ENCODE results near the gene UNKL.

The UNKL gene

GRCh38 chr16:1431497-1432270 is 17.2 kb upstream of the UNKL start:
- no peak overlapping the region for H3K4me3 ChIP-seq (ENCODE audit: low read depth, low read length)
- H3K4me1 ChIP-seq (ENCODE audit: control insufficient read depth, insufficient read depth, low read length), result no peaks in the 10 kb centered on the region; the same call in 1 of the 2 replicates
- H3K27ac ChIP-seq (ENCODE audit: extremely low read depth, low read depth, low read length), result no peak overlapping the region
- ChIA-PET POLR2A (interaction anchor here (1.4 kb wide), 1 partner anchor 11 kb away, joined by 4 read pairs; the partner anchor contains the start of gene UQCC4), CTCF (interaction anchor here (0.7 kb wide), 1 partner anchor 157 kb away, joined by 3 read pairs; no protein-coding TSS in a partner anchor)
- no peaks in the 10 kb centered on the region for H3K9me3 ChIP-seq (ENCODE audit: control insufficient read depth, insufficient read depth, low read depth, low read length)
- H3K36me3 ChIP-seq (ENCODE audit: control insufficient read depth in 2 of 2, insufficient read depth in 1 of 2, low read length in 2 of 2), result no peaks in the 10 kb centered on the region
- TF ChIP-seq ZNF155 (tag by site-specific recombination; IDR thresholded peaks at IDR 0.05) (no peak), KLF10 (tag by site-specific recombination; IDR thresholded peaks at IDR 0.05) (no peak), ZNF514 (tag by site-specific recombination; IDR thresholded peaks at IDR 0.05) (no peak), GLI2 (tag by site-specific recombination; IDR thresholded peaks at IDR 0.05; ENCODE audit: borderline replicate concordance, low read depth) (no peak), ZBTB7A (tag by site-specific recombination; IDR thresholded peaks at IDR 0.05; ENCODE audit: low read depth) (no peak), ZNF239 (tag by site-specific recombination; IDR thresholded peaks at IDR 0.05) (no peak), KLF8 (tag by site-specific recombination; IDR thresholded peaks at IDR 0.05) (no peak), ZNF175 (tag by site-specific recombination; IDR thresholded peaks at IDR 0.05) (no peak), ZNF654 (tag by site-specific recombination; IDR thresholded peaks at IDR 0.05; ENCODE audit: low read depth) (no peak), GLIS2 (tag by site-specific recombination; IDR thresholded peaks at IDR 0.05) (no peak), HOXD13 (CRISPR knock-in tag; IDR thresholded peaks at IDR 0.05; ENCODE audit: borderline replicate concordance) (no peak), ZNF530 (tag by site-specific recombination; IDR thresholded peaks at IDR 0.05; ENCODE audit: low read depth) (no peak), ZNF221 (tag by site-specific recombination; IDR thresholded peaks at IDR 0.05; ENCODE audit: borderline replicate concordance) (no peak), ZNF548 (tag by site-specific recombination; IDR thresholded peaks at IDR 0.05) (no peak), ZNF621 (tag by site-specific recombination; IDR thresholded peaks at IDR 0.05) (no peak), ZNF623 (tag by site-specific recombination; IDR thresholded peaks at IDR 0.05) (no peak)

- no peak within 1 kb of the TSS for H3K27ac ChIP-seq (ENCODE audit: extremely low read depth, low read depth, low read length)
- POLR2A ChIA-PET, result interaction anchor here (1.4 kb wide), 1 partner anchor 10 kb away, joined by 4 read pairs; the partner anchor contains the start of gene UQCC4
These were observed 16.4 kb upstream of the UNKL start, which contains the start of gene PERCC1 for GRCh38 chr16:1430759-1431496. PERCC1 (plus strand) TSS chr16:1431078; CDS start chr16:1432594, 1,516 bp downstream.

More at GRCh38 chr16:1430759-1431496, 16.4 kb upstream of the UNKL start, which contains the start of gene PERCC1:
- TF ChIP-seq ZNF341 (tag by site-specific recombination; IDR thresholded peaks at IDR 0.05; ENCODE audit: low read depth), result no peak
- TF ChIP-seq GLIS1 (tag by site-specific recombination; IDR thresholded peaks at IDR 0.05), result no peak
- TF ChIP-seq ZSCAN5A (tag by site-specific recombination; IDR thresholded peaks at IDR 0.05), result no peak
- peak; percentile 67 for TF ChIP-seq ZBTB8A (tag by site-specific recombination; IDR thresholded peaks at IDR 0.05)
- no peak for TF ChIP-seq ZBTB48 (tag by site-specific recombination; IDR thresholded peaks at IDR 0.05)
- no peak for TF ChIP-seq KLF16 (tag by site-specific recombination; IDR thresholded peaks at IDR 0.05)
- no peak for TF ChIP-seq ZNF324 (tag by site-specific recombination; IDR thresholded peaks at IDR 0.05)
- TF ChIP-seq ZBTB20 (tag by site-specific recombination; IDR thresholded peaks at IDR 0.05), result peak; percentile 98
- no peak for TF ChIP-seq ZNF416 (tag by site-specific recombination; IDR thresholded peaks at IDR 0.05)
- TF ChIP-seq, protein P1, sequence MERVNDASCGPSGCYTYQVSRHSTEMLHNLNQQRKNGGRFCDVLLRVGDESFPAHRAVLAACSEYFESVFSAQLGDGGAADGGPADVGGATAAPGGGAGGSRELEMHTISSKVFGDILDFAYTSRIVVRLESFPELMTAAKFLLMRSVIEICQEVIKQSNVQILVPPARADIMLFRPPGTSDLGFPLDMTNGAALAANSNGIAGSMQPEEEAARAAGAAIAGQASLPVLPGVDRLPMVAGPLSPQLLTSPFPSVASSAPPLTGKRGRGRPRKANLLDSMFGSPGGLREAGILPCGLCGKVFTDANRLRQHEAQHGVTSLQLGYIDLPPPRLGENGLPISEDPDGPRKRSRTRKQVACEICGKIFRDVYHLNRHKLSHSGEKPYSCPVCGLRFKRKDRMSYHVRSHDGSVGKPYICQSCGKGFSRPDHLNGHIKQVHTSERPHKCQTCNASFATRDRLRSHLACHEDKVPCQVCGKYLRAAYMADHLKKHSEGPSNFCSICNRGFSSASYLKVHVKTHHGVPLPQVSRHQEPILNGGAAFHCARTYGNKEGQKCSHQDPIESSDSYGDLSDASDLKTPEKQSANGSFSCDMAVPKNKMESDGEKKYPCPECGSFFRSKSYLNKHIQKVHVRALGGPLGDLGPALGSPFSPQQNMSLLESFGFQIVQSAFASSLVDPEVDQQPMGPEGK (tag by site-specific recombination; IDR thresholded peaks at IDR 0.05), result peak; percentile 39; the same call in 1 of the 2 replicates
- TF ChIP-seq ZNF555 (tag by site-specific recombination; conservative IDR thresholded peaks at IDR 0.05), result no peak
- no peak for TF ChIP-seq ZNF837 (tag by site-specific recombination; IDR thresholded peaks at IDR 0.05)
- TF ChIP-seq ZNF621 (tag by site-specific recombination; IDR thresholded peaks at IDR 0.05), result no peak
- no peak for TF ChIP-seq ZNF404 (tag by site-specific recombination; IDR thresholded peaks at IDR 0.05)
- no peaks in the 10 kb centered on the region; the same call in 1 of the 2 replicates for H3K4me1 ChIP-seq (ENCODE audit: control insufficient read depth, insufficient read depth, low read length)
- H3K9me3 ChIP-seq (ENCODE audit: control insufficient read depth, insufficient read depth, low read depth, low read length), result no peaks in the 10 kb centered on the region
- H3K4me3 ChIP-seq (ENCODE audit: low read depth, low read length), result no peak within 1 kb of the TSS
- H3K36me3 ChIP-seq (ENCODE audit: control insufficient read depth in 2 of 2, insufficient read depth in 1 of 2, low read length in 2 of 2), result no peaks in the 10 kb centered on the region
- CTCF ChIA-PET, result interaction anchor here (0.7 kb wide), 1 partner anchor 157 kb away, joined by 3 read pairs; no protein-coding TSS in a partner anchor
